Colonic mucosa (tissue), 4 donors: ENCODE measurements around the gene AZGP1. TPM values are rescaled to one million over a fixed set of nuclear protein-coding genes. Genes with fewer than 3 reads are reported as not detected.
"Not testable (repeated sequence)": the region's sequence is repeated elsewhere in the genome, so short reads cannot be mapped to it uniquely, and the experiment has no call there.

Experiments used
- DNase-seq: peaks from one replicate; pipeline ENCODE4 v3.0.0-alpha.2; 2020
- H3K27ac ChIP-seq: fragments of 200-600 bp; one replicate; pipeline ENCODE4 v1.8.0; 2021
- H3K27me3 ChIP-seq: fragments of 200-600 bp; one replicate; pipeline ENCODE4 v1.8.0; 2021
- H3K36me3 ChIP-seq: fragments of 200-600 bp; one replicate; pipeline ENCODE4 v1.8.0; 2021
- H3K4me1 ChIP-seq: fragments of 200-600 bp; one replicate; pipeline ENCODE4 v1.8.0; 2021; ENCODE audit warnings: mild to moderate bottlenecking
- H3K4me3 ChIP-seq: fragments of 200-600 bp; one replicate; pipeline ENCODE4 v1.8.0; 2021
- H3K9ac ChIP-seq, 2 donors: one replicate each; pipeline ENCODE4 v1.7.0; 2013; ENCODE audit warnings: control low read depth in 2 of 2, low read depth in 2 of 2, low read length in 2 of 2
- H3K9me3 ChIP-seq: fragments of 200-600 bp; one replicate; pipeline ENCODE4 v1.8.0; 2021
- CTCF ChIP-seq: fragments of 200-600 bp; IDR thresholded peaks from one replicate; pipeline ENCODE4 v1.8.0; 2022; ENCODE audit warnings: antibody characterized with exemption, mild to moderate bottlenecking
- intact Hi-C: fragments of 100-400 bp; cut with DNase I; formaldehyde crosslinking; loops from one replicate; pipeline ENCODE4 v1.14.1; 2022
- total RNA-seq, 2 donors: library from RNA; stranded (reverse); fragmentation: NEBNext Ultra II Directional in 1 of 2; extraction: Animal tissue kit (Norgen Biotek cat#: 25700) in 1 of 2; gene quantifications; one replicate each; pipeline ENCODE4 v1.2.1, GENCODE V29; 2021
- donor health status: healthy.
- donor health status: DM: no; HTN: no; CAD: no.
- donor health status: DM: no; HTN: no; CAD: no.

AZGP1 gene
- total RNA-seq, 2 donors from 2014 or later, result 2.5 to 4.6 TPM

- no peak for TF ChIP-seq CTCF
- Histone ChIP-seq H3K27ac (no peak overlapping the region), H3K27me3 (no peaks in the 10 kb centered on the region), H3K9ac (no peak overlapping the region), H3K36me3 (no peaks in the 10 kb centered on the region), H3K9me3 (no peaks in the 10 kb centered on the region), H3K4me3 (no peak overlapping the region), H3K4me1 (no peaks in the 10 kb centered on the region)
- DNase-seq, result no peak
- intact Hi-C loops, result no loop called here
Measured at GRCh38 chr7:99984593-99984992, 8.8 kb upstream of the AZGP1 start.

GRCh38 chr7:99981066-99981465 lies 5.2 kb upstream of the AZGP1 start:
- H3K36me3 ChIP-seq, H3K27ac ChIP-seq, intact Hi-C loops, H3K4me3 ChIP-seq, H3K4me1 ChIP-seq, H3K9ac ChIP-seq, H3K27me3 ChIP-seq, H3K9me3 ChIP-seq, DNase-seq: not testable (repeated sequence)

GRCh38 chr7:99980448-99980872 lies 4.6 kb upstream of the AZGP1 start:
- H3K27ac ChIP-seq, H3K27me3 ChIP-seq, H3K4me3 ChIP-seq, H3K4me1 ChIP-seq, DNase-seq, H3K9ac ChIP-seq, H3K9me3 ChIP-seq, H3K36me3 ChIP-seq, intact Hi-C loops: not testable (repeated sequence)

GRCh38 chr7:99979814-99980225 lies 4.0 kb upstream of the AZGP1 start:
- peak; percentile 70 for TF ChIP-seq CTCF
- H3K9ac ChIP-seq, H3K9me3 ChIP-seq, H3K27me3 ChIP-seq, H3K27ac ChIP-seq, H3K36me3 ChIP-seq, H3K4me3 ChIP-seq, H3K4me1 ChIP-seq, intact Hi-C loops: not testable (repeated sequence)
- DNase-seq, result peak; percentile 73

GRCh38 chr7:99976626-99977025 lies 795 bp upstream of the AZGP1 start:
- TF ChIP-seq CTCF, result no peak
- Histone ChIP-seq H3K9me3 (no peaks in the 10 kb centered on the region), H3K4me3 (no peak overlapping the region), H3K4me1 (no peaks in the 10 kb centered on the region), H3K36me3 (no peaks in the 10 kb centered on the region), H3K27me3 (no peaks in the 10 kb centered on the region), H3K9ac (no peak overlapping the region), H3K27ac (no peak overlapping the region)
- no peak for DNase-seq
- intact Hi-C loops, result no loop called here

- no peak overlapping the region for H3K27ac ChIP-seq
- H3K4me3 ChIP-seq, result no peak overlapping the region
- H3K27me3 ChIP-seq, result no peaks in the 10 kb centered on the region
- no peak for DNase-seq
- no peaks in the 10 kb centered on the region for H3K36me3 ChIP-seq
- no peak for TF ChIP-seq CTCF
- no peak overlapping the region for H3K9ac ChIP-seq
- H3K4me1 ChIP-seq, result no peaks in the 10 kb centered on the region
- no peaks in the 10 kb centered on the region for H3K9me3 ChIP-seq
- intact Hi-C loops, result no loop called here
Measured at GRCh38 chr7:99974681-99975080, 1.1 kb downstream of the AZGP1 start.

- H3K27ac ChIP-seq, DNase-seq, H3K9ac ChIP-seq, H3K27me3 ChIP-seq, H3K36me3 ChIP-seq, H3K4me1 ChIP-seq, H3K9me3 ChIP-seq, intact Hi-C loops, H3K4me3 ChIP-seq: not testable (repeated sequence)
Measured at GRCh38 chr7:99973817-99974216, 2.0 kb downstream of the AZGP1 start.
